Activated CD8-positive, alpha-beta memory T cell treated with anti-CD3 and anti-CD28 coated beads for 48 hours (primary cell): Measurements from ENCODE around the gene AQR.
"Not testable (repeated sequence)": the region's sequence is repeated elsewhere in the genome, so short reads cannot be mapped to it uniquely, and the experiment has no call there.

Source experiments
- DNase-seq, 3 experiments: peaks; one replicate each; pipeline ENCODE4 v3.0.0-alpha.2; 2020; ENCODE audit warnings: low read depth in 2 of 3, low spot score in 2 of 3

The AQR gene

DNA sequence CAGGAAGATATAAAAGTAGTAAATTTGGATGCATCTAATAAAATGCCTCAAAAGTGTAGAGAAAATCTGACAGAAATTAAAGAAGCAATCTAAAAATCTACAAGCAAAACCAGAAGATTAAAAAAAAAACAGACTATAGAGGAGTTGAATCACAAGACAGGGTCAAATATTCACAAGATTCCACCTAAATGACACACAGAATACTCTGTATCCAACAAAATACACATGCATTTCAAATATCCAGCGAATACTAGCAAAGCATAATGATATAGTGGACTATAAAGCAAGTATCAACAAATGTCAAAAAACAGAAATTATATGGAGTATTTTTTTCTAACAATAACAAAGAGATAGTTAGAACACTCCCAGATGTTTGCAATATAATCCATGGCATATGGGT lies 153.7 kb downstream of the AQR start:
- no peak for DNase-seq

DNA sequence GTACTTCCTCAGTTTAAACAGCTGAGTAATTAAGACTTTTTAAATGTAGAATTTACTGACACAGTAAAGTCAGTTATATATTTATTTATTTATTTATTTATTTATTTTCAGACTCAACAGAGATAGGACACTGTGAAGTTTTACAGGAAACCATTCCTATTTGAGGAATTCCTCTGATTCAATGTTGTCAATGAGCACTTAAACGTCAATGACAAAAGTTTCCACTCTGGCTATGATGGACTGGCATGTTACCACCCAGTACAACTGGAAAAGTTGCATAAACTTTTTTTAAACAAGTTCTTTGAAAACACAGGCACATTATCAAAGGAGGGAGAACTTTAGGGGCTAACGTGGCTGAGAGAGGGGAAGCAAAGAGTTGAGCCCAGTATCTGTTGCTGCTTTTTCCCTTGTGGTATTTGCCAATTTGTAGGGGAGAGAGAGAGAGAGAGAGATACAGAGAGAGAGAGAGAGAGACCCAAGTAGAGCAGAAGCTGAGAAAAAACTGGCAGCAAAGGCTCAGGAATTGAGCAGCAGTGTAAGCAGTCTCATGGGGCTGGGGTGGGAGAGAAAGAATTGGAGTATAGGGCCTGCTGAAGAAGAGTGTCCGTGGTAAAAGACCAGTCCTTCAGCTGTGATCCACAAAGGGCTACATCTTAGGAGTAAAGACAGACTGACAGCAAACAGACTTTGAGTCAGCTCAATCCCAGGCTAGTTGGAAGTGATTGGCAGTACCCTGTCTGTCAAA lies 155.9 kb downstream of the AQR start:
- DNase-seq: no peak

DNA sequence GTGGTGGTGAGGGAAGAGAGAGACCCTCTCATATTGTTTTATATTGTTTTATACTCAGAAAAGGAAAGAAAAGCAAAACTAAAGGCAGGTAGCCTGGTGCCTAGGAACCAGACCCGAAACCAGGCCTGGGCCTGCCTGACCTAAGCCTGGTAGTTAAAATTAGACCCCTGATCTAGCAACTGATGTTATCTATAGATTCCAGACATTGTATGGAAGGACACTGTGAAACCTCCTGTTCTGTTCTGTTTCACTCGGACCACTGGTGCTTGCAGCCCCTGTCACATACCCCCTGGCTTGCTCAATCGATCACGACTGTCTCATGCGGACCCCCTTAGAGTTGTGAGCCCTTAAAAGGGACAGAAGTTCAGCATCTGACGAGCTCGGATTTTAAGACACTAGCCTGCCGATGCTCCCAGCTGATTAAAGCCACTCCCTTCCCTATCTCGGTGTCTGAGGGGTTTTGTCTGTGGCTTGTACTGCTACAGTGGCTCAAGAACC lies 156.6 kb downstream of the AQR start:
- not testable (repeated sequence) for DNase-seq

DNA sequence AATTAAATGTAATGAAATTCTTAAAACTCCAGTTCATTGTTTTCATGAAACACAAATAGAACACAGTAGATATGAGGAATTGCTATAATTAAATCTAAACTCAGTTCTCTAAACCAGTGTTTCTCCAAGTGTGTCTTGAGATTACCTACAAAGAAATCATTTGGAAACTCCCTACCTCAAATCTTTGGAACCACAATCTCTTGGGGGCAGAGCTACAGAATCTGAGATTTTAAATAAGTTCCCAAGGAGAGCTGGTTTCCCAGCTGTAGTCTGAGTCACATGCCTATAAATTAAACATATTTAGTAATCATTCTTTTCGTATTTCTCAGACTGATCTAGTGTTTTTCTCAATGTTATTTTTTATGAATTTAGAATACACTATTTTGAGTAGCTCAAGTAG lies 157.2 kb downstream of the AQR start:
- DNase-seq: no peak

DNA sequence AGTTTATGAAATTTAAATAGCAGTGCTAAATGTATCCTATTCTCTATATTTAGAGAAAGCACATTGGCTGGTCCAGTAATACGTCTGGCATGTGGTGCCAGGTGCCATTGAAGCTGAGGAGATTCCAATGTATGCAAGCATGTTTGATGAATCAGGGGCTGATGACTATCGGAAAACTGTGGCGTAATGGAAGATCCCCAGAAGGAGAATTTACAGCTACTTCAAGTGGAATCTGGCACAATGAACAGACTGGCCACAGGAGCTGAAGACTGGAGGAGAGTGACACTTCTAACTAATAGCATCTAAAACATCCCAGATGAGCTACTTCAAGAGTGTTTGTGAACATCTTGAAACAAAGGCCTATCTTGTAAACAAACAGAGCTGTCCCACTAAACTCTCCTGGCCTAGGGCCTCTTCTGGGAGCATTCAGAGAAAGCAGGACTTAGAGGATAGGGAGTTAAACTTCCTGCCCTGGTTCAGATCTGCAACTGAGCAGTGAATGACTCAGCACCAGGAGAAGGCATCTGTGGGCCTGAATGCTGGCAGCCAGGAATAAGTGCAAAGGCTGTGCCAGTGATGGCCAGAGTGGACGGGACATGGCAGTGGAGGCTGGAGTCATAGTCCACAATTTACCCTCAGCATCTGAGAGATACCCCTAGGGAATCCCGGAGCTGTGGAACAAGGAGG lies 159.0 kb downstream of the AQR start:
- no peak for DNase-seq

DNA sequence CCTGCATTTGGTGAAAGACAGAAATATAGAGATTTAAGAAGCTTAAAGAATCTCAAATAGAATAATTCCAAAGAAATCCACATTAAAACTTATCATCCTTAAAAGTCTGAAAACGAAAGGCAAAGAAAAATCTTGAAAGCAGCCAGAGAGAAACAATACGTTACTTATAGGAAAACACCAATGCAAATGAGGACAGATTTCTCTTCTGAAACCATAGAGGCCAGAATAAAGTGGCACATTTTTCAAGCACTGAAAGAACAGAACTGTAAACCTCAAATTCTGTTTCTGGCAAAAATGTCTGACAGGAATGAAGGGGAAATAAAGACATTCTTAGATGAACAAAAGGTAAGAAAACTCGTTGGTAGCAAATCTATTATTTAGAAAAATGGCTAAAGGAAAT lies 160.4 kb downstream of the AQR start:
- DNase-seq: no peak

DNA sequence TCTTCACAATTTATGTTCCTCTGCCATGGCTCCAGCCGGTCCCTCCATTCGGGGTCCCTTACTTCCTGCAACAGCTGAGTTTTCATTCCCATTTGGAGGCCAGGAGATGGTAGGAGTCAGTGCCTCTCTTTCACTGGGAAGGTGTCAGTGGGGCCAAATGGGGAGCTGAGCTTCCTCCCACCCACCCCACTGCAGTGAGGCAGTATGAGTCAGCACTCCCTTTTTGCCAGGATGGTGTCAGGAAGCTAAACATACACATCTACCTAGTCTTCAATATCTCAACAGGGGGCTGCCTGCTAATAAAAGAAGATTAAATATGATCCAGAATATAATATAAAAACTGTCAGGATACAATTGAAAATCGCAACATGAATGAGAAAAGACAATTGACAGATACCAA lies 161.5 kb downstream of the AQR start:
- no peak for DNase-seq

DNA sequence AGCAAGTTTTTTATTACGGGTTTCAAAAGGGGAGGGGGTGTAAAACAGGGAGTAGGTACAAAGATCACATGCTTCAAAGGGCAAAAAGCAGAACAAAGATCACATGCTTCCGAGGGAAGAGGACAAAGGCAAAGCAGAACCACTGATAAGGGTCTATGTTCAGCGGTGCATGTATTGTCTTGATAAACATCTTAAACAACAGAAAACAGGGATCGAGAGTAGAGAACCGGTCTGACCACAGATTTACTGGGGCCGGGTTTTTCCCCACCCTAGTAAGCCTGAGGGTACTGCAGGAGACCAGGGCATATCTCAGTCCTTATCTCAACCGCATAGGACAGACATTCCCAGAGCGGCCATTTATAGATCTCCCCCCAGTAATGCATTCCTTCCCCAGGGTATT lies 162.3 kb downstream of the AQR start:
- DNase-seq: not testable (repeated sequence)

DNA sequence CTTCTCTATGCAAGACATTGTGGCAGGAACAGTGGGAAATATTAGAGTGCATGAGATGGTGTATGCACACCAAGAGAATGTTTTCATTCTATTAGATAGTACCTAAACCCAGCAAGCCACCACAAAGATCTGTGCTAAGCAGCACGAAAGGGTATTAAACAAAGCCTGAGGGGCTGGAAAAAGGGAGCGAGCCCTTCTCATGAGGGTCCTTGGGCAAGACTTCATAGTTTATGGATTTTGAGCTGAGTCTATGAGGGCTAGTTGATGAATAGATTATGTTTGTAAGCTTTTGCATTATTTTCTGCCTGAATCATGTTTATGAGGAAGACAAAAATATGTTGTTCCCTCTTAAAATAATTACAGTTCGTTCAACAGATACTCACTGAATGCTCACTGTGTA lies 164.8 kb downstream of the AQR start:
- DNase-seq: no peak

DNA sequence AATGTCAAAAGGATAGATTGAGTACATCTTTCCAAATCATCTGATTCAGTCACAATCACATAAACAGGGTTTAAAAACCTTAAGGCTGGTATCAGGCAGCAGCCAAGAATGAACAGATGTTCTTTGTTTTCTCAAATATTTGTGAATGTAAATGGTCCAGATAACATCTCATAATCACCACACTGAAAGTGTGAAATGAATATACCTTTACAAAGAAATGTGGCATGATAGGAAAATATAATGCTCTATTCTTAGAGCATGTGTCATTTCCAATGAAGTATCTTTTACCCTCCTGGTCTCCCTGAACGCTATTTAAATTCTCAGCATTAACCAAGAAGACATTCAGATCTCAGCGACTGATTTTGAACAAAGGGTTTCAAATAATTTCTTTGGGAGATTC lies 165.4 kb downstream of the AQR start:
- no peak for DNase-seq

DNA sequence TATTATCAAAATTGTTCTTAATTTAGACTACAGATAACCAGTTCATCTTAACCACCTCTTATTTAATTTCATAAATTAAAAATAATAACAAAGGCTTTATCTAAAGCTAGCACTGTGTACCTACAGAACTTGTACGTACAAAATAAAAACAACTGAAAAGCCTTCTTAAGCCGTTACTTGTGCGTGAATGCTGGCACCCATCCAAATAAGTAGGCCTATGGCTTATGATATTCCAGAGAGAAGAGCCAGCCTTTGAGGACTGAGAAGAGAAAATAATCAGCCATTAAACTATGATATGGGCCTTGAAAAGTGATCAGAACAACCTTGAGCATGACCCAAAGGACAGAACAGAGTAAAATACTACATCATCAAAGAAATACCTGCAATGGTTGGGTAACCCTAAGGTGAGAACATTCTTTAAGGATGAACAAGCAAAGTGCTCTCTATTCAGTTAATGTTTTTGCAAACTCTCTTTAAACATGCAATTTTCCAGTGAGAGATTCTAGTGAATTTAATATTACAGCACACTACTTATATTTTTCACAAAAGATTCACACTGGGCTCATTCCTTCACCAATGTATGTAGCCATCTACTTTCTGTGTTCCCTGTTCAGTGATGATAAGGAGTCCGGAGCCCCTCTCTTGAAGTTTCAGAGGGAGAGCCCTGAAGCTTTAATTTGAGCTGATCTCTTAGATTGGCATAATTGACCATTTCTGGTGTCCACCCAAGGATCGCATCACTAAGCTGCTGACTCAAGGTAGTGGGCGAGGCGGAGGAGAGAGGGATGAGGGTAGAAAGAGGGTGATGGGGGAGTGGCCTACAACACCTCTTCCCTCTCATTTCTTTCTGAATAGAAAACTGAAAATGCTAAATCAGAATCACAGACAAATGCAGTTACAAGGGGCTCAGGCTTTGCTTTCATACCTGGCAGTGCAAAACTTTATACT lies 166.5 kb downstream of the AQR start:
- DNase-seq: no peak

DNA sequence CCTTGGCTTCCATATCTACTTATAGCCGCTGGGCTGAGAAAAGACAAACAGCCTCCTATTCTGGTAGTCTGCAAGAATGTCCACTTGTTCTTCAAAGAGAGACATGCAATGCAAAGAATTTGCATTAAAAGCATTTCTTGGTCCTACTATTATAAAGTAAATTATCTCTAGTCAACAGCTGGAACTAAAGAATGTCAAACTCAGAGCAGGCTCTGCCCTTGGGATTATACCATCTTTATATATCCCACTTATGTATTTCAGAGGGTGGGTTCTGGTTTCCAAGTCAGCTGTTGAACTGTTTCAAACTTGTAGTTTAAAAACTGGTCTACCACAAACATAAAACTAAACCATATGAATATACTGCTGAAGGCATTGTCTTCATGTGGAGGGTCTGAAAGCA lies 167.2 kb downstream of the AQR start:
- DNase-seq: no peak
